Measurements from ENCODE around the gene MYH2. TPM values are rescaled to one million over a fixed set of nuclear protein-coding genes. Genes with fewer than 3 reads are reported as not detected.
"Not testable (repeated sequence)": the region's sequence is repeated elsewhere in the genome, so short reads cannot be mapped to it uniquely, and the experiment has no call there.

MYH2 gene
- total and polyA plus RNA-seq, 2 of the 4 experiments (the other 2 are of a cell fraction): not detected

- H4K5ac ChIP-seq (ENCODE audit: low read depth, low read length); H3K4me2 ChIP-seq (ENCODE audit: low read depth, low read length); H2AFZ ChIP-seq (replicated peaks; ENCODE audit: low read length, poor library complexity); H3K14ac ChIP-seq (replicated peaks; ENCODE audit: low read depth, low read length); intact Hi-C loops (cut with micrococcal nuclease); DNase-seq; H2AK9ac ChIP-seq (replicated peaks; ENCODE audit: low read depth, low read length, poor library complexity); H2BK5ac ChIP-seq (ENCODE audit: low read depth, low read length, poor library complexity, severe bottlenecking); dilution Hi-C loops (cut with HindIII; ENCODE audit: low sequenced_read_pairs, unreplicated experiment); H3K56ac ChIP-seq (ENCODE audit: extremely low read depth, insufficient read depth, low read length); H3K36me3 ChIP-seq (ENCODE audit: control insufficient read depth, insufficient read depth, low read length); H3K27ac ChIP-seq (ENCODE audit: insufficient read depth, low read length); H2AK5ac ChIP-seq (ENCODE audit: low read depth, low read length); POLR2A ChIA-PET (ENCODE audit: unreplicated experiment); in situ Hi-C loops (cut with MboI; ENCODE audit: low sequenced_read_pairs); H2BK15ac ChIP-seq (ENCODE audit: low read depth, low read length); H2BK120ac ChIP-seq (ENCODE audit: low read depth, low read length); H3K9me1 ChIP-seq (ENCODE audit: insufficient read depth, low read length); H3K4me3 ChIP-seq (ENCODE audit: insufficient read depth, low read depth, low read length); BruUV-seq (replicated peaks); H3K4ac ChIP-seq (ENCODE audit: low read depth, low read length); H3K18ac ChIP-seq (ENCODE audit: low read depth, low read length); H3K9me3 ChIP-seq (ENCODE audit: control insufficient read depth, insufficient read depth, low read length); H3K4me1 ChIP-seq (ENCODE audit: control insufficient read depth, insufficient read depth, low read length); H3K9ac ChIP-seq (ENCODE audit: low read depth, low read length); H3K27me3 ChIP-seq (ENCODE audit: control insufficient read depth, insufficient read depth, low read length); H3K79me1 ChIP-seq (ENCODE audit: low read depth in 1 of 2, low read length in 2 of 2); H4K20me1 ChIP-seq (ENCODE audit: insufficient read depth, low read length); CTCF ChIA-PET; ATAC-seq (ENCODE audit: low read depth); H4K91ac ChIP-seq (ENCODE audit: insufficient read depth, low read depth, low read length); H2BK20ac ChIP-seq (ENCODE audit: low read depth, low read length); H3K23ac ChIP-seq (ENCODE audit: low read depth, low read length); H4K8ac ChIP-seq (ENCODE audit: low read depth in 2 of 2, low read length in 2 of 2): not testable (repeated sequence)
- no CpG with 5 or more reads among the region's 6 CpGs for WGBS, 2 experiments (ENCODE audit: extremely low coverage in 2 of 2, insufficient read length in 1 of 2)
Observed at GRCh38 chr17:10541179-10541578, 8.3 kb downstream of the MYH2 start.
